ENCODE measurements around the gene HM13. TPM values are rescaled to one million over a fixed set of nuclear protein-coding genes. Genes with fewer than 3 reads are reported as not detected.
A peak's percentile ranks its signal among the peaks of the same experiment; 100 is the strongest.

HM13 gene
- total and polyA plus RNA-seq, 2 donors (not counting 1 experiment from before 2014, with no cell fraction given), result 73.2 to 85.1 TPM

- WGBS (ENCODE audit: insufficient coverage), result 95% methylated on average over 6 of the region's 8 CpGs
- intact Hi-C loops (cut with micrococcal nuclease), result no loop called here
- peaks cover 24 to 26% of the 10 kb centered on the region in 2 donors for H3K4me1 ChIP-seq (ENCODE audit: control insufficient read depth in 2 of 2, insufficient read depth in 2 of 2, low read length in 2 of 2)
- ChIA-PET CTCF (interaction anchor here (0.7 to 16.3 kb wide), 4 partner anchors 27 to 117 kb away, joined by 3 to 587 read pairs (median 169); no protein-coding TSS in a partner anchor), POLR2A (no interaction called here)
- peaks cover 0 to 4% (median 0%) of the 10 kb centered on the region in 3 donors for H3K9me3 ChIP-seq (ENCODE audit: control extremely low read depth in 1 of 3, control insufficient read depth in 2 of 3, insufficient read depth in 1 of 3, low read length in 2 of 3)
- no peak for TF ChIP-seq EZH2 (IDR thresholded peaks at IDR 0.05; ENCODE audit: borderline replicate concordance, insufficient read depth, low read depth, low read length, poor library complexity, severe bottlenecking)
- no peak for TF ChIP-seq CTCF (IDR thresholded peaks at IDR 0.05)
- H4K20me1 ChIP-seq (ENCODE audit: control insufficient read depth, insufficient read depth, low read length, poor library complexity, severe bottlenecking), result no peaks in the 10 kb centered on the region
- no peak overlapping the region for H3K4me2 ChIP-seq (replicated peaks; ENCODE audit: low read depth, low read length, poor library complexity, severe bottlenecking)
- H2AFZ ChIP-seq (ENCODE audit: insufficient read depth, low read depth, low read length, poor library complexity, severe bottlenecking), result no peak overlapping the region
- no peak overlapping the region for H3K4me3 ChIP-seq (ENCODE audit: control extremely low read depth in 1 of 5, extremely low read depth in 1 of 5, insufficient read depth in 1 of 5, low read depth in 2 of 5, low read length in 4 of 5)
- no peak for ATAC-seq (ENCODE audit: low read depth)
- peaks cover 29% of the 10 kb centered on the region for H3K4me1 Mint-ChIP-seq
- H3K27me3 Mint-ChIP-seq, result peaks cover 51% of the 10 kb centered on the region
- H3K79me2 ChIP-seq (ENCODE audit: control insufficient read depth, insufficient read depth, low read length), result no peaks in the 10 kb centered on the region
- no peak for DNase-seq
- peak overlapping the region; percentile 96 for H3K4me3 Mint-ChIP-seq
- H3K27ac ChIP-seq (ENCODE audit: low read length in 2 of 2), result no peak overlapping the region
- H3K36me3 ChIP-seq (replicated peaks in 1 of 2; ENCODE audit: control extremely low read depth in 1 of 2, control insufficient read depth in 1 of 2, extremely low read depth in 1 of 2, insufficient read depth in 2 of 2, low read length in 1 of 2), result no peaks in the 10 kb centered on the region
- H3K27me3 ChIP-seq (replicated peaks in 1 of 4; ENCODE audit: control extremely low read depth in 1 of 4, control insufficient read depth in 3 of 4, insufficient read depth in 4 of 4, low read length in 3 of 4), result peaks cover 0 to 74% (median 39%) of the 10 kb centered on the region in 4 experiments
- no peak overlapping the region for H3K27ac Mint-ChIP-seq
- H3K9ac ChIP-seq (ENCODE audit: low read length), result no peak overlapping the region
- no peaks in the 10 kb centered on the region for H3K9me3 Mint-ChIP-seq (ENCODE audit: insufficient read depth)
Observed at GRCh38 chr20:31606804-31607639, 92.8 kb downstream of the HM13 start.
